ENCODE data around the gene LARGE1.
"Not testable (repeated sequence)": the region's sequence is repeated elsewhere in the genome, so short reads cannot be mapped to it uniquely, and the experiment has no call there.

Gene LARGE1

DNA sequence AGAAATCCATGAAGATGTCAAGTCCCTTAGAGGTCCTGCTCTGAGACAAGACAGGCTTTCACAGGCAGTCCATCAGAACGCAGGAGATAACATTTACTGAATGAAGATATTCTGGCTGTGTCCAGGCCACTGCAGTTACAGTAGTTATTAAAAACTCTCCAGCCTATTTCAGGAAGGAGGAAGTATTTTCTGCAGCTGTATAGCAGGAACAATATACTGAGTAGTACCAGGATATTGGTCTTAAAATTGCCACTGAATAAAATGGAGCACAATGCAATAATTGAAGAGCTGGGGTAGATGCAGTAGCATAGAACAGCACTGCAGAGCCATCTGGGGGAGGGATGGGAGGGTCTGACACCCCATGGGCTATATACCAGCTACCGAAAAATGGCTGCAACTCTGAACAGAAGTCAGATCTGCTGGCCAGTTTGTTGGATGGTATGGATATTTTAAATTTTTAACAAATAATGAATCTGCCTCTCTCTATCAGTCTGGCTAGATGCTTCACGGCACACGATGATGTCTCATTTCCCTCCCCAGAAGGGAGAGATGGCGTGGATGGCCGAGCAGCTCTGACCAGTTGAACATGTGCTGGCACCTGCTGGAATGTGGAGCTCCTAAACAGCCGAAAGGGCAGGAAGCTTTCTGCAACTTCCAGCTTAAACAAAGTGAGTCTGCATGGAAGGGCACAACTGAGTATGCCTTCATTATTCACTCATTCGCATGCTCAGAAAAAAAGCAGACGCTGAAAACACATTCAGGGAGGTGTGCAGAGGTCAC lies 520.0 kb downstream of the LARGE1 start:
- DNase-seq = no peak

DNA sequence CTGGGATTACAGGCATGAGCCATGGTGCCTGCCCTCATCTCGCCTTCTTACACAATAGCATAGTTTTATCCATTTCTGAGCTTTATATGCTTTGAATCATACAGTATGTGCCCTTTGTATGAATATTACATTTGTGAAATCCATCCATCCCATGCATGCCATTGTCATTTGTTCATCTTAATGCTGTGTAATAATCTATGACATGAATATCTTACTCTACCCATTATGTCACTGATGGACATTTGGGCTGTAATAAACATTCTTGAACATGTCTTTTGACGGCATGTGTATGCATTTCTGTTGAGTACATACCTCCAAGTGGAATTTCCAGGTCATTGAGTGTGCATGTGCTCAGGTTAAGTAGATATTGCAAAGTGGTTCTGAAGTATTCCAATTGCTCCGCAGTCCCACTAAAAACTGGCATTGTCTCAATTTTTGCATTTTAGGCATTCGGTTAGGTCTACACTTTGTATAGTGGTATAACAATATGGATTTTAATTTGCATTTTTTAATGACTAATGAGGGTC lies 522.8 kb downstream of the LARGE1 start:
- no peak for DNase-seq

DNA sequence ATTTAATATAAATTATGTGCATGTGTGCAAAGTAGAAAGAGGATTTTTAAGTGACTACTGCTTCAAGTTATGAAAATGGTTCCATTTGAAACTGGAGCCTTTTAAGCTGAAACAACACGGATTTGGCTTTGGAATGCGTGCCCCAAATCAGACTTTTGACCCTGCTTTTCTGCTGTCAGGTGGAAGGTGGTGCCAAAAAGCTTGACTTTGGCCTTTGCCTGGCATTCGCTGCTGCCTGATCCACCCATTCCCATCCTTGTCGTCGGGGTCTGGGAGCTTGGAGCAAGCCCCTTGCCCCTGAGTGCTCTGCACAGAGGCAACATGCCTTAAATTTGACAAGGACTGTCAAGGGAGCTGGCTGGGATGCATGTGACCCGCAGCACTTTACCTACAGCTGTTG lies 526.8 kb downstream of the LARGE1 start:
- no peak for DNase-seq

DNA sequence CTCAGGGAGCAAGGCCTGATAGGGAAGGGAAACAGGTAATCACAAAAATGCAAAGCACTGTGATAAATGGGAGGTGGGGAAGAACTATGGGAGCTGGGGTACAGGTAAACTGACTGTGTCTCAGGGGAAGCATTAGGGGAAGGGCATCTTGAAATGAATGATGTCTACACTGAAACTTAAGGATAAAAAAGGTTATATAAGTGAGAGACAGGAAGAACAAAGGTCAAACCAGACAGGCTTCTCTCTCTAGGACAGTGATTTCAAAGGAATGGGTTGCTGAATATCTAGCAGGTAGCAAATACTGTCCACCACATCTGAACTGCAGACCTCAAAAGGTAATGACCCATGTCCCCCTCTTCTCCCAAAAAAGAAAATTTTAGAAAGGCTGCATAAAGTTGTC lies 529.0 kb downstream of the LARGE1 start:
- no peak for DNase-seq

DNA sequence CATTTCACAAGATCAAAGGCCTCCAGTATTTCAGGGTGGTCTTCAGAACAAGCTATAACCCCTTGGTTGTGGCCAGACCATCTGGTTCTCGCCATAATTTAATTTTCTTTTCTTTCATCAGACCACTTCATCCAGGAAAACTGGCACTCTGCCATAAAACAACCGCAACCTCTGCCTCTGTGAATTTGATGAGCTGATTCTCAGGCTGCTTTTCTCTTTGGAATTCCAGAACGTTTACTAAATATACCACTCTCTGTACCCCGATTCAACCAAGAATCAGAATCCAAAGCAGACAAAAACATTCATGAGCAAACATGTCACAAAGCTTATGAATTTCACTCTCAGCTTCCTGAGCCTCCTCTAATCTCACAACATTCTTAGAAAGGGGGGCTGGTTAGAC lies 530.3 kb downstream of the LARGE1 start:
- DNase-seq = no peak

DNA sequence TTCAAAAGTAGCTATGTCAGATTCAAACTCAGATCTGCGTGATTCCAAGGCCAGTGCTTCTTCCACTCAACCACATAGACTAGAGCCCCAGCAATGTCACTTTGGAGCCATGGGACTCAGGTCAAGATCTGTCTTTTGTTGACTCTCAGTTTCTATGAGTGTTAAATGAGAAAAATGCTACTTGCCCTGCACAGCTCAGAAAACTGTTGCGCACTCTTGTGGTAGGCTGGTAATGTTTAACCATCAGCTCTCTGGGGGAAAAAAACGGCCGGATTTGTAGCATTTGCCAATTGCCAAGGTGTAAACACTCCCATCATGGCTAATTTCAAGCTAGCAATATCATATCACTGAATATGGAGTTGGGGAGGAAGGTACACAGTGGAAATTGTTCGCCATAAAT lies 534.0 kb downstream of the LARGE1 start:
- DNase-seq = no peak

DNA sequence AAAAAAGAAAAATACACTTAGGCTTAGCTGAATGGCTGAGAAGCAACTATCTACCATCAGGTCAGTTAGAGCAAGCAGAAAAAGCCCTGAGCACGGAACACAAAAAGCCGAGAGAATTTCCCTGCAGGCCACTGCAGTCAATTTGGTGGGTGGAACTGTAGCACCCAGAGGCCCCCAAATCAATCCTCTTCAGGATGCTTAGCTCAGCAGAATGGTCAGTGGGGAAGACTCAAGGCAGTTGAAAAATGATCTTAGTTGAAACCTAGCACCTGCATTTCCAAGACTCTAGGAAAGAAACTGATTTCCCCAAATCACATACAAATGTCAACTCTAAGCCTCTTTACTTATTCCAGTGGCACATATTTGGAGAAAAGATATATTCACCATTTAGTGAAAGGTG lies 534.7 kb downstream of the LARGE1 start:
- DNase-seq = no peak

DNA sequence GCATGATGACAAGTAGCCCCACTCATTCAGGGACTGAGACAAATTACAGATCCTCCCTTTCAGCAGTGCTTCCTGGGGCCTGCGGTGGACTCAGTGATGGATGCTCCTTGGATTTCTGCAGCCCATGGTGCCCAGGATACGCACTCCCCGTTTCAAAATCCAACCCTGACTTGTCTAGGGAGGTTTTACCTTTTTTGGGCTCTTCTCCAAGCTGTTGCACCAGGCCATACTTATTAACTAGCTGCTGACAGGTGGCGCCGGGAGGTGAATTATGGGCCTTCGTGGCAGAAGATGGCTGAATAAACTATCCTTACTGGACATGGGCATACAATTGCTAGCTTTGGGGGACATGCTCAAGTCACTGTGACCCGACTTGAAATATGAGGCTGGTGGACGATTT lies 537.8 kb downstream of the LARGE1 start:
- DNase-seq = no peak

DNA sequence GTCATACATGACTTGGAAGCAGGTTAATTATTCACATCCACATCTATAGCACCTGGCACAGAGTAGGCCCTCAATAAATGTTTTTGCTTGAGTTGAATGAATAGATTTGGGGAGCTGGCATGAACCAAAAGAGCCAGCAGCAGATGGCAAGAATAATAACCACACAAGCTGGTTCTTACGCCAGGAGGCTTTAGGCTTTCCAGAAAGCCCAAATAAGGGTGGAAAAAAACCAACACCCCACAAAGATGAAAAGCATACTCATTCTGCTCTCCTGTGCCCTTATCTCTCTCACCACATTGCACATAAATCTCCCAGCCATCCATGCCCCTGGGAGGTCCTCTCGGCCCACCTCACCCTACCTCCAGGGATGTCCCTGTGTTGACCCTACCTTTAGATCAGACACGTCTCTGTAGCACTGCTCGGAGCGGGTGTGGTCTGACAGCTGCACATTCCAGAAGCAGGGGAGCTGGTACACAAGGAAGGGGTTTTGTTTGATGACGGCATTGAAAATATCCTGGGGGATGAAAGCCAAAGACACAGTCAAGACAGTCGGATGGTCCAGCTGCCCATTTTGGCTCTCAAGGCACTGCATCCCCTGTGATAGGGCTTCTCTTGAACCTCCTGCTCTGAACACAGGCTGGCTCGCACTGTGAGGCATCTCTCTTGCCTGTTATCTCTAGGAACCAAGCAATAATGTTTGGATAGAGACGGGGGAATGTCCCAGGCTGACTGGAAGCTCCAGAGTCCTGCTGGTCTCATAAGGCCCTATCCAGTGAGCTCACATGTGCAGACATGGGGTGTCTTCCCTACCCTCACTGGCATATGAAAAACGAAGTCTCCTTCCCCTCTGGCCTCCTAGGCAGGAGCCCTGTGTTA lies 538.5 kb downstream of the LARGE1 start:
- DNase-seq = no peak

DNA sequence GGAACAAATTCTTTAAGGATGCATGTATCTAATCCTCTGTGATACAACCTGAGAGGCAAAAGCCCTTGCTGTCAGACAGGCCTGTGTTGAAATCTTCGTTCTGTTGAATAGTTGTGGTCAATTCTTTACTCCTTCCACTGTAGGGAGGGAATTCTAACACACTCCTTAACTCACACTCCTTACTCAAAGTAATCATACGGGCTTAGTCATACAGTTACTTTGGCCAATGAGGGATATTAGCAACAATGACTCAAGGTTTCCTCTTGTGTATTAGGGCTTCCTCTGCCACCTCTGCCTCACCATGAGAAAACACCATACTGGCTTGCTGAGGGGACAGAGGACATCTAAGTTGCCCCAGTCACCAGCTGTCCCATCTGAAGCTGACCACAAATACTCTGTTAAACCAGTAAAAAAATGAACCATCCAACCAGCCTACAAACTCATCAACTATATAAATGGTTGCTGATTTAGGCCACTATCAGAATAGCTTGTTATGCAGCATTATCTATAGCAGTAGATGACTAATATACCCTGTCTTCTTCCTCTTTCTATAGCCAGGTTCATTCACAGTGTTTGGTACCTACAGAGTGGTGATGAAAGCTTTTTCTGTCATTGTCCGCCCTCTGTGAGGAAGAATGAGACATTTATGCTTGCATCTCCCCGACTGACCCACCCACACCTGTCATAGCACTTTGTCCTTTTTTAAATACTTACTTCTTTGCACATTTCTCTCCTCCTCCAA lies 539.3 kb downstream of the LARGE1 start:
- no peak for DNase-seq

DNA sequence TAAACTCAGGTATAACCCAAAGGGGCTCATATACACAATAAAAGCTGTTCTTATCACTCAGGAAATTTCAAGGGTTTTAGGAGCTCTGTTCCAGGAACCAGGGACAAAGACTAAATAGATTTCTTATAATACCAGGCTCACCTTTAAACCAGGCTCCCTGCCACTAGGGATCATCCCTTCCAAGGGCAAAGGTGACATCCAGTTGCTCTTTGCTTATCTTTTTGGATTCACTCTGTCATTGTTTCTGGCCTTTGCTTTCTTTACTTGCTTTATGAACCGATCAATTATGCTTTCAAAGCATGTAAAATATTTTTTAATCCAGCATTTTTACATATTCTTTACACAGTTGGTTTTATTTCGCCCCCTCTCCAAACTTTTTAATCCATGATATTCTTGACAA lies 540.4 kb downstream of the LARGE1 start:
- no peak for DNase-seq

DNA sequence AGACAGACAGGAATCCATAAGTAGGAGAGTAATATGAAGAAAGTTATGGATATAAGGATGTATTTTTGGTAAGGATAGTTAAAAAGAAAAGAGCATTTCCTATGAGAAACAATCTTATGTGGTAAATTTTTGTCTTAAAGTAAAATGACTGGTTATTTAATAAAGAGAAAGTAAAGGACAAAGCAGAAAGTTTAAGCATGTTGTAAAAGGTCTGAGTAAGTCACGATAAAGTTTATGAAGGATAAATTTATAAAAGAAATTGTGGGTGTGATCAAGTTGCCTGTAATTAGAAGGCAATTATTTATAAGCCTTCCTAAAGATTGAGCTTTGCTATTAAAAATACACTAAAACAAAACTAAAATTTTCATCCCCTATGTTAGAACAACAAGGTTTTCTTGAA lies 547.4 kb downstream of the LARGE1 start:
- no peak for DNase-seq

DNA sequence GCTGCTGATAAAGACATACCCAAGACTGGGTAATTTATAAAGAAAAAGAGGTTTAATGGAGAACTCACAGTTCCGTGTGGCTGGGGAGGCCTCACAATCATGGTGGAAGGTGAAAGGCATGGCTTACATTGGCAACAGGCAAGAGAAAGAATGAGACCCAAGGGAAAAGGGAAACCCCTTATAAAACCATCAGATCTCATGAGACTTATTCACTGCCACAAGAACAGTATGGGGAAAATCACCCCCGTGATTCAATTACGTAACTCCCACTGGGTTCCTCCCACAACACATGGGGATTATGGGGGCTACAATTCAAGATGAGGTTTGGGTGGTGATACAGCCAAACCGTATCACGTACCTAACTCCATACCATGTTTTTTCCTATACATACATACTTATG lies 557.0 kb downstream of the LARGE1 start:
- not testable (repeated sequence) for DNase-seq

DNA sequence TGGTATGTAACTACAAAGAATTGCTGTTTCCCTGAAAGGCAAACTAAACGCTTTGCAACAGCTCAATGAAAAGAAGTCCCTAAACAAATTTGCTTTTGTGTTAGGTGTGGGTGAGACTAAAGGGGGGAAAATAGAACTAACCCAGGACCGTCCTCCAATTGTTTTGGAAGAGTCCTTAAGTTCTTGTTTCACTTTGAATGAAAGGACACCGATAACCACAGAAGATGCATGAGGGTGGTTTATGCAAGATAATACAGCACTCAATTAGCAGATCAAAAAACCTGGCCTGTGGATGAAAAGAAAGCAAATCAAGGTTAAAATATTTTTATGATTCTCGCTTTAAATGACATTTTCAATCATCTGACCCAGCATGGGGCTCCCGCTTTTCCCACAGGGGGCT lies 557.6 kb downstream of the LARGE1 start:
- no peak for DNase-seq

DNA sequence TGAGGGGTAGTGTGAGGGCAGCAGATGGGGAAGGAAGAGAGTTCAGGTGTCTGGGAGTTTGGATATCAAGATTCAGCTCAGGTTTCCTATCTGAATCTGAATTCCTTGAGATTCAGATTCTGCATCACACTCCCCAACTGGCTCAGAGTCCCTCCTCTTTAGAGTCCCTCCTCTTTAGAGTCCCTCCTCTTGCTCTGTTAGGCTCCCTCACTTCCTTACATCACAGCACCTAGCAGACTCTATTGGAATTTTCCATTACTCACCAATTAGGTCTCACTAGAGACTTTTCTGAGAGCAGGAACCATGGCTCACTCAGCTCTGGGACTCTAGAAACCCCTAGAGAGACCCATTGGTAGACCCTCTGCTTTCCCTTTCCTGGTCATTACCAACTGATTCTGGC lies 558.7 kb downstream of the LARGE1 start:
- DNase-seq = no peak

DNA sequence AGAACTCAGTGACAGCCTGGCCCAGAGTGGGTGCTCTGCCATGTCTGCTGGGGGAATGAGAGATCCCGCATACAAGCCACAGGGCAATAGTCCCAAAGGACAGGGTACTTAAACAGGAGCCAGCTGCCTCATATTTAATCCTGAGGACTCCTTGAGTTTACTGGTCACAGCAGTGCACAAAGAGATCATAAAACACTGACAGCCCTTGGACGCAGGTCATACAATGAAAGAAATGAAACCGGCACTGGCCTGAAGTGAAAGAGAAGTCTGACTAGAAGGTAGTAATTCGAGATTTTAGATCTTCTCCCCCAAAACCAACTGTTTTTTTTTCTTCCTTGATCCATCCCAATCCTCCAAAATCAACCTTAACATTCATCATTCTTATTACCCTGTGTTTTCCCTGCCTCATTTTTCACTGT lies 562.3 kb downstream of the LARGE1 start:
- DNase-seq = no peak

DNA sequence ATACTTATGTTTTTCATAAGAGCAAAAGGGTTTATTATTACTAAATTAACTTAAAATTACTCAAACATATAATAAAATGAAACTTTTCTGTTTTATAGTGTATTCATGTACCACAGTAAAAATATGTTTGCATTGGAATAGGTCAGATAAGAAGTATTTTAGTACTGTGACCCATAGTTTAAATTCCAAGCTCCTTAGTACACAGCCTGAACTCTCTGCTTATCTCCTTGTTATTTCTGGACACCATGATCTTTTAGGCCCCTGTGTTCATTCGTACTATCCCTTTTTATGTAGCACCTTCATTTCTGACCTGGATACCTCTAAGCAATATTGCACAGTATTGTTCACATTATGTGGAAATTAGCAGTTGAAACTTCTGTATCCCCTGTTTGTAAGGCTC lies 565.3 kb downstream of the LARGE1 start:
- DNase-seq = no peak

DNA sequence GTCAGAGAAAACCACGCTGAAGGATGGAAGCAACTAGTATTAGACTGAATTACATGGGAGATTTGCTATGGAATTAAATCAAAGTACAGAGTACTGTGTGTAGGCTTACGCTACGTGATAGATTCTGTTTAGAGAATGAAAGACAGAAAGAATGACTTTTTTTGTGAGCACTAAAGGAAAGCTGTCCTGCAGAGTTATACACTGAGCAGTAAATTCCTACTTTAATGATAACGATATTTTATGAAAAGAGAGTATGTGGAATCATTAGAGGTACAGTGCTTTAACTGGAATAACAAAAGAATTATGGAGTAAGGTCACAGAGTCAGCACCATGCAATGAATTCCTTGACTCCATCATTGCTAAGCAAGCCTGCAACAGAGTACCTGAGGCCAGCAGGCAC lies 566.8 kb downstream of the LARGE1 start:
- DNase-seq = no peak

DNA sequence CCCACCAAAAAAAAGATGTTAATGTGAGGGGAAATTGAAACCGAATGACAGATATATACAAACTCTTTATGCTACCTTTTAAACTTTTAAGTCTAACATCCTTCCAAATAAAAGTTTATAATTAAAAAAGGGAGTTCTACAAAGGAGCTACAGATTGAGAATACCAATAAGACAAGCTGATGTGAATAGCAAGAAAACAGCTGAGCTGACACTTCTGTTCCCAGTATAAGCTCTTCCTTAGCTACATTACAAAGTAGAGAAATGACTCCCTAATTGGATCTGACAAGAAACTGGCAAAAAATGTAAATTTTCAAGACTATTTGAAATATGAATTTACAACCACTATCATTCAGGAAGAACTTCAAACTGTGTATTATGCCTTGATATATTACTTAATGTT lies 567.5 kb downstream of the LARGE1 start:
- DNase-seq = no peak

DNA sequence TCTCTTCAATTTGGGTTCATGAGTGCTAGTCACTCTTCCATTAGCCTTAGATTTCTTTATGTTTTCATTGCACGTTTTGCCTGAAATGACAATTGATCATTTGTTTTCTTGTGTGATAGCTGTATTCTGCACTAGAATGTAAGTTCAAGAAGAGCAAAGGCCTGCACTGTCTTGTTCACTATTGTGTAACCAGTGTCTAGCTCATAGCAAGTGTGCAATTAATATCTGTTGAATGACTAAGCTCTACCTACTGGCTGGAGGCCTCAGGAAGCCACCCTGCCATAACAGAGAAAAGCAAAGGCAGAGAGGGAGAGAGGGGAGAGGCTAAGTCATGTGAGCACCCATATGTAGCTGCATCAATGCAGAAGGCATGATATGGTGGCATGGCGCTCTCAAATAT lies 569.3 kb downstream of the LARGE1 start:
- DNase-seq = no peak

DNA sequence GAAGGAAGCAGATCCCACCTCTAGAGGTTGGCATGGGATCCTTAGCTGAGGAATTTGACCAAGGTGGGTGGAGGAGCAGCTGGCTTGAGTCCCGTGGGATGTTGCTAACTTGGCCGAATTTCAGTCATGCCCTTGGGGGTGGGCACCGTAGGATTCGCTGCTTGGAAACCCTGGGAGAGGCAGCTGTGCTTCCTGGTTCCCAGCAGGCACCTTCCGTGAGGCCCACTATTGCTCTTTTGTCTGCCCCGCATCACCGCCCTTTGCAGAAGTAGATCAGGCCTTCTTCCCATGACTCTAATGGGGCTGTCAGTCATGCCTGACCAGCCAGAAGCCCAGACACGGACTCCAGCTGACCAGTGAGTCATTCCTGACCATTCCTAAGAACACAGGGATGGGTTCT lies 569.8 kb downstream of the LARGE1 start:
- no peak for DNase-seq

DNA sequence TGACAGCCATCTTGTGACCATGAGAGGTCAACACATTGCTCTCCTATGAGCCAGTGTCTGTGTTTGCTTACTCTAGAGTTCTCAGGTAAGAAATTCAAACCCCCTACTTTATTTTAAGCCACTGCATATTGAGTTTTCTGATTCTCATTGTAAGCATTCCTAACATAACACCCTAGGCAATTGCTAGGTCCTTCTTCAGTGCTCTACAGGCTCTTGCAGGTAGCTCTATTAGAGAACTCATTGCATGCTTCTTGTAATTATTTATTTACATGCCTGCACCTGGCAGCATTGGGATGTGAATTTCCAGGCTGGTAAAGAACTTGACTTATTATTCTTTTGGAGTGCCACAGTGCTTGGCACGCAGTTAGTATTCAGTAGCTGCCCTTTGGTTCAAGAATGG lies 573.3 kb downstream of the LARGE1 start:
- DNase-seq = no peak

DNA sequence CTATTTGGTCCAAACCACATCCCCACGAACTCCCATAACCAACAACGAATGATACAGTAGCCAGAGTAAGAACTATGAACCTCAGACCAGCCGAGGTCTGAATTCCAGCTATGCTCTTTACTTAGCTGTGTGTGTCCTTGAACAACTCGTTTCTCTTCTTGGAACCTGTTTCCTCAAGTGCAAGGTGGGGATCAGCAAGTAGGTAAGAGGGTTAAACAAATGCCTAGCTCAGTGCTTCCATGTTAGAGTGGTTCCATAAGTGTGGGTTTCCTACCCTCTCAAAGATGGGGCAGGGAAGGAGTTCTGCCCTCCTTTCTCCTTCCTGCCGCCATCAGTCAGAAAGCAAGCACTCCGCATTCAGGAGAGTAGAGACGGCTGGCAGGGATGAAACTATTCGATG lies 578.7 kb downstream of the LARGE1 start:
- DNase-seq = no peak

All from NK-92 treated with Interleukin-12 subunit alpha and Interleukin-12 subunit beta, amount 100 ng/mL, for 24 hours (cell line).